Epithelial cell of esophagus (primary cell): Measurements from ENCODE around the gene CRLF1.

Experiments used
- DNase-seq: peaks from one replicate; pipeline ENCODE4 v3.0.0; 2010; ENCODE audit warnings: low read depth
- H3K4me3 ChIP-seq: 2 replicates; pipeline ENCODE4 v1.5.1; 2011; ENCODE audit warnings: mild to moderate bottlenecking, low read length, control low read depth
- CTCF ChIP-seq: IDR thresholded peaks from 2 replicates; pipeline ENCODE4 v1.5.1; 2011; ENCODE audit warnings: low read depth, mild to moderate bottlenecking, low read length, control low read depth, inconsistent platforms; ENCODE audit not compliant: insufficient read depth; ENCODE audit errors: missing control alignments

CRLF1 gene

GRCh38 chr19:18608805-18609716 is 2.5 kb upstream of the CRLF1 start:
- TF ChIP-seq CTCF, result no peak
- no peak overlapping the region for H3K4me3 ChIP-seq
- no peak for DNase-seq

- H3K4me3 ChIP-seq, result no peak overlapping the region
- DNase-seq, result no peak
- no peak for TF ChIP-seq CTCF
Measured at GRCh38 chr19:18608102-18608804, 1.7 kb upstream of the CRLF1 start.

- no peak for TF ChIP-seq CTCF
- peak; percentile 33 for DNase-seq
- peak overlapping the region; percentile 15 for H3K4me3 ChIP-seq
Measured at GRCh38 chr19:18607226-18608101, 865 bp upstream of the CRLF1 start.

- no peak for DNase-seq
- no peak overlapping the region for H3K4me3 ChIP-seq
- TF ChIP-seq CTCF, result no peak
Measured at GRCh38 chr19:18605546-18606280, 886 bp downstream of the CRLF1 start.

- no peak for DNase-seq
- no peak for TF ChIP-seq CTCF
- H3K4me3 ChIP-seq, result no peak overlapping the region
Measured at GRCh38 chr19:18605196-18605545, 1.4 kb downstream of the CRLF1 start.

GRCh38 chr19:18604820-18605159 is 1.8 kb downstream of the CRLF1 start:
- H3K4me3 ChIP-seq, result no peak overlapping the region
- no peak for DNase-seq
- no peak for TF ChIP-seq CTCF
